H54 (cell line): ENCODE results near the gene SSNA1.

Experiments used
- DNase-seq: peaks from one replicate; pipeline ENCODE4 v3.0.0; 2011; ENCODE audit warnings: low spot score, mixed read lengths; ENCODE audit not compliant: insufficient read length
- FAIRE-seq: peaks from 3 replicates; lab custom pipeline; 2011; peaks lifted over from hg19 to GRCh38; lab: Jason Lieb, UNC
- POLR2A ChIP-seq: IDR thresholded peaks from 2 replicates; pipeline ENCODE4 v1.6.1; 2011; ENCODE audit warnings: low read depth, mild to moderate bottlenecking, low read length

The SSNA1 gene

GRCh38 chr9:137188490-137189296 lies at the start of gene SSNA1, which contains the start of gene ANAPC2:
TSS of gene SSNA1 (plus strand) at chr9:137188676. CDS start at chr9:137188727, 51 bp downstream.
TSS of gene ANAPC2 (minus strand) at chr9:137188560. CDS start at chr9:137188532, 28 bp downstream.
- FAIRE-seq = peak; percentile 15
- DNase-seq = peak; percentile 99
- peak; percentile 84 for TF ChIP-seq POLR2A

- FAIRE-seq (no peak), DNase-seq (no peak)
- TF ChIP-seq POLR2A = no peak
These were observed 49.6 kb upstream of the SSNA1 start, which contains the start of gene GRIN1 for GRCh38 chr9:137138722-137139467. TSS of gene GRIN1 (plus strand) at chr9:137139154. CDS start at chr9:137139487, 333 bp downstream.

DNA sequence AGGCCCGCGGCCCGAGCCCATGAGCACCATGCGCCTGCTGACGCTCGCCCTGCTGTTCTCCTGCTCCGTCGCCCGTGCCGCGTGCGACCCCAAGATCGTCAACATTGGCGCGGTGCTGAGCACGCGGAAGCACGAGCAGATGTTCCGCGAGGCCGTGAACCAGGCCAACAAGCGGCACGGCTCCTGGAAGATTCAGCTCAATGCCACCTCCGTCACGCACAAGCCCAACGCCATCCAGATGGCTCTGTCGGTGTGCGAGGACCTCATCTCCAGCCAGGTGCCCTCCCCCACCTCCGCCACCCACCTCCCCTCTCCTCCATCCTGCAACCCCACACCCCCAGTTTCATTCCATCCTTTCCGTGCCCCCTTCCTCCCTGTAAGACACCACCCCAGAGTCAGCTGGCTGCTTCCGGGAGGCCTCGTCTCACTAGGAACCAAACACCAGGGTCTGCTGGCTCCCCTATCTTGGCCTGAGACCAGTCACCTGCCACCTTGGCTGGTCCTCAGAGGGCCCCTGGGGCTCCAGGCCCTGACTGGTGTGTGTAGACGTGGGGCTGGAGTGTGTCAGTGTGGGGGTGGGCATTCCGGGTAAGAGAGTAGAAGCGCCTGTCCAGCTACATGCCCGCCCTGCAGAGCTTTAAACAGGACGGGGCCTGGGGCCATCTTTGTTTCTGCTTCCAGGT lies 48.9 kb upstream of the SSNA1 start:
- no peak for TF ChIP-seq POLR2A
- no peak for FAIRE-seq
- no peak for DNase-seq

DNA sequence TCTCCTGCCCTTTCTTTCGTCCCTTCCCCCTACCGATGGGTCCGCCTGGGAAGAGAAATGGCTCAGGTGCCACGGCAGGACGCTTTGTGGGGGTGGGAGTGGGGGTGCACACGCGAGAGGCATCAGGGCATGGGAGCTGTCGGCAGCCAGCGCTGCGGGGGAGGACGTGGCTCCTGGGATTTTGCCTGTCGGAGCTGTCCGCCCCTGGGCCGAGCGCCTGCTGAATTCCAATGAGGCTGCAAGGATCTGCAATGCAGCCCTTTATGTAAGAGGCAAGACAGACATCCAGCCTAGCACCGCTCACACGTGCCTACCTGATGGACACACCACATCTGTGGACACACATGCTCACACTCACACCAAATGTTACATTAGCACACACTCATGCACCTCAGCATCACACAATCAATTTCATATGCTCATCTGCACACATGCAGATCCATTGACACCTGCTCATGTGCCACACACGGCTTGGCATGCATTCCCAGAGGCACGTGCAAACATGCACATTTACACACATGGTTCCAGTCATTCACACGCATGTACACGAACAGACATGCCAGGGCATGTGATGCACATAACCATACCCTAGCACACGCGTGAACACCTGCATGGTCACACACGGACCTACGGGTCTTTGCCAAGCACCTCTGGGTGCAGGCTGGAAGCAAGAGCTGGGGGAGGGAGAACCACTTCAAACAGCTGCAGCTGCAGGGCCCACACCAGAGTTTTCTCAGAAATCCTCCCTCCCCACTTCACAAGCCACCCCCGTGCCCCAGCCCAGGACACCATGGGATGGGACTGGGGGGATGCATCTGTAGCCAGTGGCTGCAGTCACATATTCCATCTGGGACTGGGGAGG lies 48.1 kb upstream of the SSNA1 start:
- no peak for TF ChIP-seq POLR2A
- DNase-seq = no peak
- FAIRE-seq = no peak

DNA sequence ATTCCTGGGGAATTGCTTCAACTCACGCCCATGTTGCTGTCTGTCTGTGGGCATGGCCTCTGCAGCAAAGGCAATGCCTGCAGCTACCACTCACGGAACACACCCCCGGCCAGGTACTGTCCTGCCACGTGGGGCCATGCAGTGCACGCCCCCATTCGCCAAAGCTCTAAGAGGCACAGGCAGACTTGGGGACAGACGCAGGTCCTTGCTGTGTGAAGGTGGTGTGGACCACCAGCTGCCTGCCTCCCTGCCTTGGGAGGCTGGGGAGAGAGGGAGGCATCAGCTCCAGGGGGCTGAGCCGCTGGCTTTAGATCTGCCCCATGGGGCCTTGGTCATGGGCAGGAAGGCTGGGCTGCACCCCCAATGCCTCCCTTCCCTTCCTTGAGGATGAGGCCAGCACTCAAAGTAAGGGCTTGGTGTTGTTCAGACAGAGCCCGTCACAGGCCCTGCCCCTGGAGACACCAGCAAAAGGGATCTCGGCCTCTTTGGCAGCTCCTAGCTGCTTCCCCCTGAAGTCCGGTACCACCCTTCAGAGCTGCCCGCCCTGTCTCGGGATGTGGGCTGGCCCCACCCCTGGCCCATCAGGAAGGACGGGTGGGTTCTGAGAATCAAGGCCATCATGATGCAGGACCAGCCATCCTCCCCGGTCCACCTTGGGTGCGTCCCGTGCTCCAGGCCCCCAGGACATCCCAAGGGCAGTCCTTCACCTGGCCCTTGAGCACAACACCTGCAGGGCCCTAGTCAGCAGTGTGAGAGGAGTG lies 47.2 kb upstream of the SSNA1 start:
- no peak for TF ChIP-seq POLR2A
- DNase-seq = no peak
- FAIRE-seq = no peak

DNA sequence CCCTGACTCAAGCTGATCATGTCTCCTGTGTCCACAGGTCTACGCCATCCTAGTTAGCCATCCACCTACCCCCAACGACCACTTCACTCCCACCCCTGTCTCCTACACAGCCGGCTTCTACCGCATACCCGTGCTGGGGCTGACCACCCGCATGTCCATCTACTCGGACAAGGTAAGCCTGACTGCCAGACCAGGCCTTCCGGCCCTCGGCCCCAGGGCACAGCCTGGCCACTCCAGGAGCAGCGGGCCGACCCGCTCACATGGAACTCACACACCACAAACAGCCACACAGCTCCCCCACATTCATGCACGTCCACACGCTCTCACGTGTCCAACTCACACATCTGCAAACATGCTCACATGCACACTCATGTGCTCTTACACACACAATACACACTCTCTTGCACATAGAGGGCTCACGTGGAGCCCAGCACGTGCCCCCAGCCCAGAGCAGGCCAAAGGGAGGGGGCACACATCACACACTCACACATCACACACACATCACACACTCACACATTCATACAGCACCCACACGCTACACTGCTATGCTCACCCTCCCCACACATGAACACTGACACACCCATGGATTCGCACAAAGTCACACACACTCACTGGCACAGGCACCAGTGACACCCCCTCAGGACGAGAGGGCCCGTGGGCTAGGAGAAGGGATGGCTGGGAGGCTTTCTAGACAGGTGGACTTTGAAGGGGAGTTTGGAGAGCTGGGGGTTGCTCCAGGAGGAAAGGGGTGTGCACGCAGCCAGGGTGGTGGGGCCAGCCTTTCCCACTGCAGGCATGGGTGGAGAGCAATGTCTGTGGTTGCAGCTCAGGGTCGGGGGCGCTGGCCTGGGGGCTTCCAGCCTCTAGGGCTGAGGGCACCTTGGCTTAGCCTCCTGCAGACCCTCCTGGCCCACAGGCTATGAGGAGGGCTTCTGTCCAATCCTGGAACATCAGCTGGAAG lies 46.2 kb upstream of the SSNA1 start:
- FAIRE-seq = no peak
- no peak for DNase-seq
- no peak for TF ChIP-seq POLR2A

DNA sequence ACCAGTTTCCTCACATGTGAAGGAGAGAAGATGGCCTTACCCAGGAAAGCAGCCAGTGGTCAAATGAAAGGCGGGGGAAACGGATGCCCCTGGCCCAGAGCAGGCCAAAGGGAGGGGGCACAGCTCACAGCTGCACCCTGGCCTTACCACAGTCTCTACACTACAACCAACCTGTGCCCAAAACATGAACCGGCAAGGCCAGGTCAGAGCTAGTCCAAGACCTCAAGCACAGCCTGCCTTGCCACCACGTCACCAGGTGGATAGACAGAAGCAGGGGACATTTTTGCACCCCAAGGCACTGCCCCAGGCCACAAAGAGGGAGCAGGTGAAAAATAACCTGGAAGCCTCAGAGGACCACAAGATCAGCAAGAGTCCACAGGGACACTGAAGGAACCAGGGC lies 45.0 kb upstream of the SSNA1 start:
- no peak for DNase-seq
- TF ChIP-seq POLR2A = no peak
- FAIRE-seq = no peak

GRCh38 chr9:137145731-137146526 lies 42.5 kb upstream of the SSNA1 start:
- no peak for DNase-seq
- no peak for TF ChIP-seq POLR2A
- FAIRE-seq = no peak

DNA sequence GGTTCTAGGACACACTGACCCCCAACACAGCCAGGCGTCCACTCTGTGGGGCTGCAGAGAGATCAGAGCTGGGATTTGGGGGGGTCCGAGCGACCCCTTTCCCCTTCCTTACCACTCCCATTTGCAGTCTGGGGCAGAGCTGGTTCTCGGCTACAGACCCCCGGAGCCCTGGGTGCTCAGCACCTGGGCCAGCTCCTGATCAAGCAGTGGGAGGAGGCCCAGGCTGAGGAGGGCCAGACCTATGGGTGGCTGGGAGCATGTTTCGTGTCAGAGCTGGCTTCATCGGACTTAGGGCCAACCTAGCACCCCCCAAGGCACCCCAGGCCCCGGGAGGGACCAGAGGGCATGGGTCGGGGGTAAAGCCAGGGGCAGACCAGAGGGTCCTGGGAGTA lies 42.0 kb upstream of the SSNA1 start:
- DNase-seq = no peak
- no peak for FAIRE-seq
- no peak for TF ChIP-seq POLR2A

GRCh38 chr9:137147091-137147792 lies 41.2 kb upstream of the SSNA1 start:
- FAIRE-seq = no peak
- peak; percentile 21; the same call in 1 of the 2 replicates for TF ChIP-seq POLR2A
- no peak for DNase-seq
